Fibroblast of peridontal ligament (primary cell): ENCODE data around the gene ITGB4.
"Not testable (repeated sequence)": the region's sequence is repeated elsewhere in the genome, so short reads cannot be mapped to it uniquely, and the experiment has no call there.

ENCODE experiments used
- DNase-seq: peaks from one replicate; pipeline ENCODE4 v3.0.0-alpha.2; 2010; ENCODE audit errors: extremely low read depth

The ITGB4 gene

GRCh38 chr17:75753514-75754377 is 32.5 kb downstream of the ITGB4 start:
- DNase-seq, result peak; percentile 50

GRCh38 chr17:75754378-75755204 is 33.3 kb downstream of the ITGB4 start:
- no peak for DNase-seq

GRCh38 chr17:75755205-75755901 is 34.1 kb downstream of the ITGB4 start:
- DNase-seq, result no peak

- DNase-seq, result no peak
These were observed 34.7 kb downstream of the ITGB4 start for GRCh38 chr17:75755990-75756389.

GRCh38 chr17:75756451-75757085 is 35.3 kb downstream of the ITGB4 start:
- no peak for DNase-seq

GRCh38 chr17:75757086-75757681 is 35.9 kb downstream of the ITGB4 start:
- no peak for DNase-seq

GRCh38 chr17:75758131-75758905 is 37.1 kb downstream of the ITGB4 start:
- DNase-seq, result no peak

GRCh38 chr17:75759457-75759856 is 38.2 kb downstream of the ITGB4 start:
- no peak for DNase-seq

GRCh38 chr17:75759978-75760640 is 38.9 kb downstream of the ITGB4 start:
- DNase-seq, result not testable (repeated sequence)

- DNase-seq, result no peak
These were observed 41.4 kb downstream of the ITGB4 start for GRCh38 chr17:75762513-75763268.

GRCh38 chr17:75763269-75763607 is 42.0 kb downstream of the ITGB4 start:
- no peak for DNase-seq

- DNase-seq, result no peak
These were observed 42.6 kb downstream of the ITGB4 start for GRCh38 chr17:75763613-75764416.

GRCh38 chr17:75764417-75764710 is 43.1 kb downstream of the ITGB4 start:
- DNase-seq, result no peak

GRCh38 chr17:75764711-75765421 is 43.6 kb downstream of the ITGB4 start, which contains the start of gene GALK1:
Gene GALK1 (minus strand): TSS chr17:75765192. CDS start chr17:75765136, 56 bp downstream.
- peak; percentile 49 for DNase-seq

GRCh38 chr17:75765981-75766380 is 44.7 kb downstream of the ITGB4 start:
- DNase-seq, result no peak

- DNase-seq, result no peak
These were observed 46.6 kb downstream of the ITGB4 start for GRCh38 chr17:75767881-75768280.

GRCh38 chr17:75769536-75769935 is 48.3 kb downstream of the ITGB4 start:
- DNase-seq, result no peak
